HepG2 (cell line): ENCODE measurements around the gene KCNK7. TPM values are rescaled to one million over a fixed set of nuclear protein-coding genes. Genes with fewer than 3 reads are reported as not detected.

Experiments
- ADNP ChIP-seq: sonication (generic); formaldehyde crosslinking; IDR thresholded peaks from 2 replicates; pipeline ENCODE4 v1.4.0; 2020; ENCODE audit warnings: missing genetic modification reagents
- ATAD3A ChIP-seq: sonication (generic); formaldehyde crosslinking; IDR thresholded peaks from 2 replicates; pipeline ENCODE4 v1.4.0; 2020; ENCODE audit warnings: missing genetic modification reagents
- FOXP1 ChIP-seq, 2 experiments: fragments of 450-650 bp in 1 of 2; IDR thresholded peaks; 2 replicates each; pipeline ENCODE4 v1.6.1; 2017 to 2018; ENCODE audit warnings: antibody characterized with exemption in 1 of 2
- HIVEP1 ChIP-seq: sonication (generic); formaldehyde crosslinking; IDR thresholded peaks from 2 replicates; pipeline ENCODE4 v1.4.0; 2020; ENCODE audit warnings: mild to moderate bottlenecking, missing genetic modification reagents
- HOXA3 ChIP-seq: sonication (generic); formaldehyde crosslinking; IDR thresholded peaks from 2 replicates; pipeline ENCODE4 v1.5.0; 2020; ENCODE audit warnings: missing genetic modification reagents
- IKZF5 ChIP-seq: IDR thresholded peaks from 2 replicates; pipeline ENCODE4 v1.6.1; 2018; ENCODE audit warnings: missing genetic modification reagents, mild to moderate bottlenecking, missing compliant biosample characterization
- MED8 ChIP-seq: sonication (generic); formaldehyde crosslinking; IDR thresholded peaks from 2 replicates; pipeline ENCODE4 v1.8.1; 2023; ENCODE audit warnings: mild to moderate bottlenecking, missing genetic modification reagents; ENCODE audit not compliant: insufficient replicate concordance
- MTERF4 ChIP-seq: sonication (generic); formaldehyde crosslinking; IDR thresholded peaks from 2 replicates; pipeline ENCODE4 v1.8.0; 2023; ENCODE audit warnings: mild to moderate bottlenecking, missing genetic modification reagents
- SMAD1 ChIP-seq: sonication (generic); formaldehyde crosslinking; IDR thresholded peaks from 2 replicates; pipeline ENCODE4 v1.4.0; 2020; ENCODE audit warnings: missing genetic modification reagents, low read depth, mild to moderate bottlenecking, borderline replicate concordance
- SP5 ChIP-seq: IDR thresholded peaks from 2 replicates; pipeline ENCODE4 v1.6.1; 2016; ENCODE audit warnings: low read depth, borderline replicate concordance
- TBX2 ChIP-seq: sonication (generic); formaldehyde crosslinking; IDR thresholded peaks from 2 replicates; pipeline ENCODE4 v1.5.0; 2020; ENCODE audit warnings: missing genetic modification reagents, mild to moderate bottlenecking, borderline replicate concordance
- ZFP82 ChIP-seq: sonication (generic); formaldehyde crosslinking; IDR thresholded peaks from 2 replicates; pipeline ENCODE4 v1.5.1; 2020; ENCODE audit warnings: mild to moderate bottlenecking, missing genetic modification reagents, borderline replicate concordance
- ZNF143 ChIP-seq: sonication (generic); formaldehyde crosslinking; IDR thresholded peaks from 2 replicates; pipeline ENCODE4 v1.4.0; 2020; ENCODE audit warnings: missing genetic modification reagents
- ZNF292 ChIP-seq: sonication (generic); formaldehyde crosslinking; IDR thresholded peaks from 2 replicates; pipeline ENCODE4 v1.8.1; 2022; ENCODE audit warnings: mild to moderate bottlenecking, low read depth, missing genetic modification reagents, borderline replicate concordance
- ZNF44 ChIP-seq: sonication (generic); formaldehyde crosslinking; IDR thresholded peaks from 2 replicates; pipeline ENCODE4 v1.5.1; 2020; ENCODE audit warnings: mild to moderate bottlenecking, missing genetic modification reagents
- ZSCAN25 ChIP-seq: sonication (generic); formaldehyde crosslinking; IDR thresholded peaks from 2 replicates; pipeline ENCODE4 v1.8.0; 2022; ENCODE audit warnings: mild to moderate bottlenecking, missing genetic modification reagents
- polyA plus RNA-seq, 8 experiments: library from polyadenylated mRNA; depleted of rRNA in 3 of 8; stranded (reverse) in 7 of 8; unstranded in 1 of 8; fragments of >200 nt; fragmentation: Illumina TruSeq in 4 of 8; extraction: Trizol in 4 of 8; gene quantifications; 2 replicates each; pipeline versions ENCODE4 v1.2.1 to v1.2.3, GENCODE V29; 2011 to 2016; ENCODE audit warnings: low read depth in 4 of 8, missing spikeins in 1 of 8, mixed read lengths in 1 of 8; ENCODE audit not compliant: insufficient read depth in 1 of 8
- total RNA-seq, 5 experiments: library from RNA; depleted of rRNA; stranded (reverse); fragments of >200 nt; fragmentation: Illumina TruSeq; extraction: Trizol; gene quantifications; 2 replicates each; pipeline ENCODE4 v1.2.3, GENCODE V29; 2016; ENCODE audit warnings: low read depth in 1 of 5
- TF ChIP-seq, protein P1 (sequence below): IDR thresholded peaks from 2 replicates; pipeline ENCODE4 v1.6.1; 2016; ENCODE audit warnings: mild to moderate bottlenecking
- TF ChIP-seq, protein P2 (sequence below): sonication (generic); formaldehyde crosslinking; IDR thresholded peaks from 2 replicates; pipeline ENCODE4 v1.5.0; 2020; ENCODE audit warnings: missing genetic modification reagents, mild to moderate bottlenecking, borderline replicate concordance
- TF ChIP-seq, protein P3 (sequence below): sonication (generic); formaldehyde crosslinking; IDR thresholded peaks from 2 replicates; pipeline ENCODE4 v1.4.0; 2020; ENCODE audit warnings: missing genetic modification reagents, mild to moderate bottlenecking, borderline replicate concordance

Gene KCNK7
- total and polyA plus RNA-seq, 2 of the 13 experiments (the other 11 are each of a cell fraction or from before 2014, with no cell fraction given): 0.11 TPM; not detected in 1

- TF ChIP-seq MED8 (CRISPR knock-in tag) (peak; percentile 59), ZNF292 (CRISPR knock-in tag) (peak; percentile 76; the same call in 1 of the 2 replicates), HIVEP1 (CRISPR knock-in tag) (peak; percentile 100), MTERF4 (CRISPR knock-in tag) (peak; percentile 94), FOXP1 (IDR thresholded peaks at IDR 0.05) (no peak), FOXP1 (CRISPR knock-in tag; IDR thresholded peaks at IDR 0.05) (peak; percentile 44), ZFP82 (CRISPR knock-in tag) (0 out of 2 replicates have a peak, but pooled peaks have one; percentile 0), TBX2 (CRISPR knock-in tag) (peak; percentile 74; the same call in 1 of the 2 replicates), ADNP (CRISPR knock-in tag) (no peak), ZNF44 (CRISPR knock-in tag) (peak; percentile 64; the same call in 1 of the 2 replicates), ZNF143 (CRISPR knock-in tag) (peak; percentile 61), HOXA3 (peak; percentile 99), SP5 (CRISPR knock-in tag) (peak; percentile 91), ZSCAN25 (CRISPR knock-in tag) (peak; percentile 50; the same call in 1 of the 2 replicates), SMAD1 (CRISPR knock-in tag) (peak; percentile 86; the same call in 1 of the 2 replicates), IKZF5 (CRISPR knock-in tag) (peak; percentile 84), ATAD3A (no peak)
- TF ChIP-seq, protein P1, sequence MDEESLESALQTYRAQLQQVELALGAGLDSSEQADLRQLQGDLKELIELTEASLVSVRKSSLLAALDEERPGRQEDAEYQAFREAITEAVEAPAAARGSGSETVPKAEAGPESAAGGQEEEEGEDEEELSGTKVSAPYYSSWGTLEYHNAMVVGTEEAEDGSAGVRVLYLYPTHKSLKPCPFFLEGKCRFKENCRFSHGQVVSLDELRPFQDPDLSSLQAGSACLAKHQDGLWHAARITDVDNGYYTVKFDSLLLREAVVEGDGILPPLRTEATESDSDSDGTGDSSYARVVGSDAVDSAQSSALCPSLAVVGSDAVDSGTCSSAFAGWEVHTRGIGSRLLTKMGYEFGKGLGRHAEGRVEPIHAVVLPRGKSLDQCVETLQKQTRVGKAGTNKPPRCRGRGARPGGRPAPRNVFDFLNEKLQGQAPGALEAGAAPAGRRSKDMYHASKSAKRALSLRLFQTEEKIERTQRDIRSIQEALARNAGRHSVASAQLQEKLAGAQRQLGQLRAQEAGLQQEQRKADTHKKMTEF: peak; percentile 96
- TF ChIP-seq, protein P2, sequence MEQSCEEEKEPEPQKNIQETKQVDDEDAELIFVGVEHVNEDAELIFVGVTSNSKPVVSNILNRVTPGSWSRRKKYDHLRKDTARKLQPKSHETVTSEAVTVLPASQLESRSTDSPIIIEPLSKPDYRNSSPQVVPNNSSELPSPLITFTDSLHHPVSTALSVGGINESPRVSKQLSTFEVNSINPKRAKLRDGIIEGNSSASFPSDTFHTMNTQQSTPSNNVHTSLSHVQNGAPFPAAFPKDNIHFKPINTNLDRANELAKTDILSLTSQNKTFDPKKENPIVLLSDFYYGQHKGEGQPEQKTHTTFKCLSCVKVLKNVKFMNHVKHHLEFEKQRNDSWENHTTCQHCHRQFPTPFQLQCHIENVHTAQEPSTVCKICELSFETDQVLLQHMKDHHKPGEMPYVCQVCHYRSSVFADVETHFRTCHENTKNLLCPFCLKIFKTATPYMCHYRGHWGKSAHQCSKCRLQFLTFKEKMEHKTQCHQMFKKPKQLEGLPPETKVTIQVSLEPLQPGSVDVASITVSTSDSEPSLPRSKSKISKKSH (CRISPR knock-in tag): peak; percentile 16
- TF ChIP-seq, protein P3, sequence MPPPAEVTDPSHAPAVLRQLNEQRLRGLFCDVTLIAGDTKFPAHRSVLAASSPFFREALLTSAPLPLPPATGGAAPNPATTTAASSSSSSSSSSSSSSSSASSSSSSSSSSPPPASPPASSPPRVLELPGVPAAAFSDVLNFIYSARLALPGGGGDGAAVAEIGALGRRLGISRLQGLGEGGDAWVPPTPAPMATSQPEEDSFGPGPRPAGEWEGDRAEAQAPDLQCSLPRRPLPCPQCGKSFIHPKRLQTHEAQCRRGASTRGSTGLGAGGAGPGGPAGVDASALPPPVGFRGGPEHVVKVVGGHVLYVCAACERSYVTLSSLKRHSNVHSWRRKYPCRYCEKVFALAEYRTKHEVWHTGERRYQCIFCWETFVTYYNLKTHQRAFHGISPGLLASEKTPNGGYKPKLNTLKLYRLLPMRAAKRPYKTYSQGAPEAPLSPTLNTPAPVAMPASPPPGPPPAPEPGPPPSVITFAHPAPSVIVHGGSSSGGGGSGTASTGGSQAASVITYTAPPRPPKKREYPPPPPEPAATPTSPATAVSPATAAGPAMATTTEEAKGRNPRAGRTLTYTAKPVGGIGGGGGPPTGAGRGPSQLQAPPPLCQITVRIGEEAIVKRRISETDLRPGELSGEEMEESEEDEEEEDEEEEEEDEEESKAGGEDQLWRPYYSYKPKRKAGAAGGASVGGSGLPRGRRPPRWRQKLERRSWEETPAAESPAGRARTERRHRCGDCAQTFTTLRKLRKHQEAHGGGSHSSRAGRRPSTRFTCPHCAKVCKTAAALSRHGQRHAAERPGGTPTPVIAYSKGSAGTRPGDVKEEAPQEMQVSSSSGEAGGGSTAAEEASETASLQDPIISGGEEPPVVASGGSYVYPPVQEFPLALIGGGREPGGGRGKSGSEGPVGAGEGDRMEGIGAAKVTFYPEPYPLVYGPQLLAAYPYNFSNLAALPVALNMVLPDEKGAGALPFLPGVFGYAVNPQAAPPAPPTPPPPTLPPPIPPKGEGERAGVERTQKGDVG: peak; percentile 84; the same call in 1 of the 2 replicates
Observed at GRCh38 chr11:65569973-65570918, 25.4 kb downstream of the KCNK7 start, which contains the start of gene ZNRD2 (continued).
